ENCODE measurements around the gene PPP1R9A. TPM values are rescaled to one million over a fixed set of nuclear protein-coding genes. Genes with fewer than 3 reads are reported as not detected.

PPP1R9A gene
- total RNA-seq, 4 donors from 2014 or later = 21.0 to 48.4 (median 31.6) TPM

DNA sequence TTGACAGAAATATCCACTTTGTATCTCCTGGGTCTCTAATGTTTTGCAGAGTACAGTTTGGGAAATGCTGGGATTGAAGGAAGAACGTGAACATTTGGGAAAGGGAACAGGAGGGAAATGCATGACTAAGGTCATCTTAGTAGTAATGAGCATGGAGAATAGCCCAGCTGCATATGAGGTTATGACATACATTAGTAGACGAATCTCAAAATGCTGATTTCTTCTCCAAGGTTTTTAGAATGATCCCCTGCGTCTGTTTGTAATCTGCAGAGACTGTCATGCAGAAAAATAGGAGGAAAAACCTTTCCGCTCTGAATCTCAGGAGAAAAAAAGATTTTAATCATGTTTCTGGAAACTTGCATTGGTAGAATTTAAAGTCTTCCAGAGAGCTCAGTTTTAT, 133.6 kb downstream of the PPP1R9A start:
- no peaks in the 10 kb centered on the region for H3K9me3 ChIP-seq
- WGBS, 2 donors (ENCODE audit: low coverage in 1 of 2) = 46 to 50% methylated on average over 4 of the region's 4 CpGs
- H3K4me1 ChIP-seq = no peaks in the 10 kb centered on the region

GRCh38 chr7:95045236-95045923, 138.0 kb downstream of the PPP1R9A start:
- no peaks in the 10 kb centered on the region for H3K36me3 ChIP-seq
- H3K27me3 ChIP-seq = no peaks in the 10 kb centered on the region
- TF ChIP-seq EP300 (IDR thresholded peaks at IDR 0.05) = no peak
- TF ChIP-seq, protein P1, sequence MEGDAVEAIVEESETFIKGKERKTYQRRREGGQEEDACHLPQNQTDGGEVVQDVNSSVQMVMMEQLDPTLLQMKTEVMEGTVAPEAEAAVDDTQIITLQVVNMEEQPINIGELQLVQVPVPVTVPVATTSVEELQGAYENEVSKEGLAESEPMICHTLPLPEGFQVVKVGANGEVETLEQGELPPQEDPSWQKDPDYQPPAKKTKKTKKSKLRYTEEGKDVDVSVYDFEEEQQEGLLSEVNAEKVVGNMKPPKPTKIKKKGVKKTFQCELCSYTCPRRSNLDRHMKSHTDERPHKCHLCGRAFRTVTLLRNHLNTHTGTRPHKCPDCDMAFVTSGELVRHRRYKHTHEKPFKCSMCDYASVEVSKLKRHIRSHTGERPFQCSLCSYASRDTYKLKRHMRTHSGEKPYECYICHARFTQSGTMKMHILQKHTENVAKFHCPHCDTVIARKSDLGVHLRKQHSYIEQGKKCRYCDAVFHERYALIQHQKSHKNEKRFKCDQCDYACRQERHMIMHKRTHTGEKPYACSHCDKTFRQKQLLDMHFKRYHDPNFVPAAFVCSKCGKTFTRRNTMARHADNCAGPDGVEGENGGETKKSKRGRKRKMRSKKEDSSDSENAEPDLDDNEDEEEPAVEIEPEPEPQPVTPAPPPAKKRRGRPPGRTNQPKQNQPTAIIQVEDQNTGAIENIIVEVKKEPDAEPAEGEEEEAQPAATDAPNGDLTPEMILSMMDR (IDR thresholded peaks at IDR 0.05) = peak in 1 of 4 experiments; percentile 28
- TF ChIP-seq POLR2A (IDR thresholded peaks at IDR 0.05) = no peak
- TF ChIP-seq POLR2AphosphoS5 (IDR thresholded peaks at IDR 0.05) = no peak
- ATAC-seq = no peak
- no peak overlapping the region for H3K27ac ChIP-seq
- H3K4me1 ChIP-seq = no peaks in the 10 kb centered on the region
- no peak overlapping the region for H3K4me3 ChIP-seq
- 87 to 96% methylated on average over 6 to 8 of the region's 8 CpGs for WGBS, 2 donors (ENCODE audit: low coverage in 1 of 2)
- H3K9me3 ChIP-seq = no peaks in the 10 kb centered on the region

More for the DNA sequence above, 133.6 kb downstream of the PPP1R9A start:
- no peak overlapping the region for H3K27ac ChIP-seq
- no peak for TF ChIP-seq POLR2AphosphoS5 (IDR thresholded peaks at IDR 0.05)
- TF ChIP-seq, protein P1 (IDR thresholded peaks at IDR 0.05) = no peak
- no peak for TF ChIP-seq POLR2A (IDR thresholded peaks at IDR 0.05)
- no peak for TF ChIP-seq EP300 (IDR thresholded peaks at IDR 0.05)
- no peaks in the 10 kb centered on the region for H3K36me3 ChIP-seq
- no peaks in the 10 kb centered on the region for H3K27me3 ChIP-seq
- H3K4me3 ChIP-seq = no peak overlapping the region
- ATAC-seq = no peak

GRCh38 chr7:95046494-95047240, 139.3 kb downstream of the PPP1R9A start:
- H3K4me3 ChIP-seq = no peak overlapping the region
- no peak for ATAC-seq
- 55 to 73% methylated on average over 7 of the region's 7 CpGs for WGBS, 2 donors (ENCODE audit: low coverage in 1 of 2)

GRCh38 chr7:95047291-95047690, 139.9 kb downstream of the PPP1R9A start:
- H3K4me1 ChIP-seq = no peaks in the 10 kb centered on the region
- H3K9me3 ChIP-seq = no peaks in the 10 kb centered on the region
- no peak overlapping the region for H3K4me3 ChIP-seq
- H3K27me3 ChIP-seq = no peaks in the 10 kb centered on the region
- no peak for ATAC-seq
- no peak for TF ChIP-seq EP300 (IDR thresholded peaks at IDR 0.05)
- no peak for TF ChIP-seq POLR2AphosphoS5 (IDR thresholded peaks at IDR 0.05)
- TF ChIP-seq, protein P1 (IDR thresholded peaks at IDR 0.05) = no peak
- TF ChIP-seq POLR2A (IDR thresholded peaks at IDR 0.05) = no peak
- no peaks in the 10 kb centered on the region for H3K36me3 ChIP-seq
- H3K27ac ChIP-seq = no peak overlapping the region

More at GRCh38 chr7:95046494-95047240, 139.3 kb downstream of the PPP1R9A start:
- no peaks in the 10 kb centered on the region for H3K4me1 ChIP-seq
- no peaks in the 10 kb centered on the region for H3K27me3 ChIP-seq
- H3K27ac ChIP-seq = no peak overlapping the region
- TF ChIP-seq POLR2AphosphoS5 (IDR thresholded peaks at IDR 0.05) (no peak), POLR2A (IDR thresholded peaks at IDR 0.05) (no peak), EP300 (IDR thresholded peaks at IDR 0.05) (no peak)
- TF ChIP-seq, protein P1 (IDR thresholded peaks at IDR 0.05) = no peak
- H3K9me3 ChIP-seq = no peaks in the 10 kb centered on the region
- H3K36me3 ChIP-seq = no peaks in the 10 kb centered on the region

Measured in gastroesophageal sphincter (tissue), 4 donors.